Medulla oblongata (tissue), 1 donor: ENCODE results near the gene FOXP1.

Source experiments
- DNase-seq: peaks from one replicate; pipeline ENCODE4 v3.0.0-alpha.2; 2015; ENCODE audit errors: extremely low spot score

FOXP1 gene

DNA sequence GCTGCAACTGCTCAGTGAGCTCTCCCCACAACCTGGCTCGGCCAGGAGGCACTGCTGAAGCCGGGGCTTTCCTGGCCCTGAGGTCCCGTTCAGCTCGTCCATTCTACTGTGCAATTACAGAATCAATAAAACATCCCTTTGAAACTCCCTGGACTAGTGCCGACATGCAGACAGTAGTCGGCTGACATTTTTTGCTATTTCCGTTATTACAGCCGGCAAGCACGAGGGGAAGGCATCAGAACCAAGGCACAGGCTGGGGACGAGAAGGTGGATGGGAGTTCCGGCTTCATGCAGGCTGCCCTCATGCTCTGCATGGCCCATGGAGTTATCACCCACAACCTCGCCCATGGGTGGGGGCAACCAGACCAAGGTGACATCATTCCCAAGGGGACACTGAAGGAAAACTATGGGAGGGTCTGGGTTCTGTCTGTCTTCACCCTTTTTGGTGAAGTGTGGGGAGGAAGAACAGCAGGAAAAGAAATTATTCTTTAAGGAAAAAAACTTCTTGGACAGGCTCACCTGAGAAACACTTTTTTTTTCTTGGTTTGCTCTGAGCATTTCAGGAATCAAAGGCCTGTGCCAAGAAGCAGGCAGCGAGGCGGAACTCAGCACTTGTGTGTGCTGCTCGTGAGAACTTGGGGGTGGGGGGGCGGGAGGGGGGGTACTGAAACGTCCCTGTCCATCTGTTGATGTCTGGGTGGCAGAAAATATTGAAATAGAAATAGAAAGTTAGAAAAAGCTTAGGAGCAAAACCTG lies 154.5 kb downstream of the FOXP1 start:
- DNase-seq: no peak

DNA sequence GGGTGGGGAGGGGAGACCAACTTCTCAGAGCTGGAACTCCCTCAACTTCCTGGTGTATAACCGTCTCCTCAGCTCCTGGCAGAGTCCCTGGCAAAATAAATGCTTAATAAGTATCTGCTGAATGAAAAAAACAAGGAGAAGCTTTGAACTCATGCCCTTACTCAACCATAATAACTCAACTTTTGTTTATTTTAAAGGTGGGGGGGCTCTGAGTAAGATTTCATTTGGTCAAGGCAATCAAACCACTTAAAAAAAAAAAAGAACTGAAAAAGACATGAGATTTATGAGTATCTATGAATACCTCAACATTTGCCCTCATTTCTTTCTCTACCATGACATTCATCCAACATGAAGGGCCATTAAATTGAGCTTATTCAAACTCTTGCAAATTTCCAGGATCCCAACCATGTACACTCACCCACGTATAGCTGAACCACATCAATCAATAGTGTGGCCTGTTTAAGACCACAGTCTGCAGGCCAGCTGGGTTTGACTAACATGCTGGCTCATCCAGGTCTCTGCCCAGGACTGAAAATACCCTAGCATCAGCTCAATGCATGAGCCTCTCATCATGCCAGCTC lies 157.9 kb downstream of the FOXP1 start:
- no peak for DNase-seq

DNA sequence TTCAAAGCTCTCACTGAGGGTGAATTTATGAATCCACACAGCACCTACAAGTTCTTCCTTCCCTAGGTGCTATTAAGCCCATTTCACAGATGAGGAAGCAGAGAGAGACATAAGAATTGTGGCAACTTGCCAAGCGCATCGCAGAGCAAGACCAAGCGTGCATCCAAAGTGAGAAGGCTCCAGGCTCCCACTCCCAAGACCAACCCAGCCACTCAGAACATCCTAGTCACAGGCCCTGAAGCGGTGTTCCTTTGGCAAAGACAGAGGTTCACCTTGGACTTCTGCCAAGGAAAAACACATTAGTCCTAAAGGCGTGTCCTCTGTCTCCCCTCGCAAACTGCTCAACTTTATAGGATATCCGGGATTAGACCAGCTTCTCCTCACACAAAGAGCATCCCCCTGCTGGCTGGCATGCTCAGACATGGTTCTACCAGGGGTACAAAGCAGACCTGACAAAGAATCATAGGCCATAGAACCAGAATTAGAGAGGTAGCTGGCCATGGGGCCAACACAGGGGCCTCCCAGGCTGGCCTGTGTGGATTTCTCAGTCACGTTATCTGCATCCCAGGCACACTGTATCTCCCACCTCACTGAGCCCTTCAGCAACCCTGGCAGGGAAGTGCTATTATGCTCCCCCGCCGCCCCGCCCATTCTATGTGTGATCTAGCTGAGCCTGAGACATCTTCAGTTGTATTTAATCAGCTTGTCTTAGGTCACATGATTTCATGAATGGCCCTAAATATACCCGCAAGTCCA lies 160.2 kb downstream of the FOXP1 start:
- DNase-seq: no peak

DNA sequence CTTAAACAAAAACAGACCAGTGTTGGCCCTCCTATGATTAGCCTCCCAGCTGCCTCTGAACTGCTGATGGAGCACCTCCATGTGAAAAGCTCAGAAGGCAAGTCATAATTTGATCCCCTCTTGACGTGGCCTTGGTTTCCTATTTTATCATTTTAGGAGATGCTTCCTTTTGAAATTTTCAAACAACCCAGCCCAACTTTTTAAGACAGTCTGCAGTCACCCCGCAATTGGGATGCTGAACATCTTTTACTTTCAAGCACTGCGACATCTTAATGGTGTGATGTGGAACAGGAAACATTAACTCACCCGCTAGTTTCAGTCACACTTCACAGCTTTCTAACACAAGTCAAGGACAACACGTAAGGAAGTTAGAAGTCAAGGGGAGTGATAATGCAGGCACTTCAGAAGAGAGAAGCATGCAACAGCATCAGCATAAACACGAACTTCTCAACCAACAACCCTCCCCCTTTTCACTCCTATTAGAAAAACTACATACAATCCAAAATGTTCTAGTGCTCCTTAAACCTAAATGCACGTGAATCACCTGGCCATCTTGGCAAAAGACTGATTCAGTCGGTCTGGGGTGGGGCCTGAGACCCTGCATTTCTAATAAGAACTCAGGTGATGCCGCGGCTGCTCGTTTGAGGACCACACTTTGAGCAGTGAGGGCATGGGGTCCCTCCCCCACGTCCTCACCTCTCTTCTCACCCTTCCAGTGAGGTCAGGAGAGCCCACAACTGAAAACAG lies 161.5 kb downstream of the FOXP1 start:
- no peak for DNase-seq

DNA sequence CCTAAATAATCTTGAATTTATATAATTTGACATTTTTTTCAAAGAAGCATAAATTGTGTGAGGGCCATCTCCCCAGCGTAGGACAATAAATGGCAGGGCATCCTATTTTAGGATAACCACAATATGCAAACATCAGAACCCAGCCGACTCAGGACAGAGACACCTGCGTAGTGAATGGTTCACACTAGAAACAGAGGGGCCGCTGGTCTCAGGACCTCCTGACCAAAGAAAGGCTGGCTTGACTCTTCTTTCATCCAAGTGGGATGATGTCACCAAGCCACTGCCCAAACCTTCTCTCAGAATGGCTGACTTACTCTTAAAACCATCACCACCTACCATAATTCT lies 162.1 kb downstream of the FOXP1 start:
- DNase-seq: no peak

DNA sequence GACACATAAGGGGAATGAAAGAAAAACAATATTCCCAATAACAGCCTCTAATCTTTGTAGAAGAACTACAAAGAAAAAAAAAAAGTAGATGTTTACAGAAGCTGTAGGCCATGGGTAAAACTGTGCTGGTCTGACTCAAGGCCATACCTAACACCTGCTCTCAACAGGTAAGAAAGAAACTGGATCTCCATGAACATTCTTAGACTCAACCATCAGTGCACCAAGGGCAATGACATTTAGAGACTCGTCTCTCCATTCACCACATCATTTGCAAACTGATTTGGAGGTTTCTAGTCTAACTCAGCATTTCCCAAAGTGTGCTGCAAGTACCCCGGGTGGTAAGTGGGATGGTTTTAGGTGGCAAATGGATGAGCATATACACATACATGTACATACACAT lies 164.2 kb downstream of the FOXP1 start:
- no peak for DNase-seq

DNA sequence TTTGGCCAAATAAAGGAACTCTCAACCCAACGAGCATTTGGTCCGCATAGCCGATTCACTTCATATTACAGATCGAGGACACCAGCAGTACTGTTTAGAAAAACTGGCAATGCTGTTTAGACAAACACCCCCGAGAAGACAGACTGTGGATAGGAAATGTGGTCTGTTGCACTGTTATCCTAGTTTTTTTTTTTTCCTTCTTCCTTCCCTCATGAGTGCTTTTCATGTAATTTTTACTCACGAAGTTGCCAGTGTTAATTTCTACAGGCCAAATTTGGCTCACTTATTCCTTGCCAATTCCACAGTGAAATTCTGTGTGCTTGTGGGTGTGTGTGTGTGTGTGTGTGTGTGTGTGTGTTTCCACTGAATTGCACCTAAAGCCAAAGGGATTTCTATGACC lies 165.7 kb downstream of the FOXP1 start:
- no peak for DNase-seq

DNA sequence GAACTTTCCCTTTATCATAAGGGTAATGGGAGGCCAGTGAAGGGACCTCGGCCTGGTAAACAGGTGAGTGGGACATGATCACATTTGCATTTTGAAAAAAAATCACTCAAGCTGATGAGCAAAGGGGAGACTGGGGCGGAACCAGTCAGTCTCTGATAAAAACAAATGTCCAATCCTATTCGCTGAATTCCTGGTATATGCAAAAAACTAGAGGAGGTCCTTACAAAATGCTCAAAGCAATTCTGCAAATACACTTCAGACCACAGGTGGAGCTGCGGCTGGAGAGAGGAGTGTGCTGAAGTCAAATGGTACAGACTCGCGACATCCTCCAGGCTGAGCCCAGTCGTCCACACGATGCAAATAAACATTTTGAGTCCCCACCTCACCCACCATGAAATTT lies 166.7 kb downstream of the FOXP1 start:
- DNase-seq: no peak

DNA sequence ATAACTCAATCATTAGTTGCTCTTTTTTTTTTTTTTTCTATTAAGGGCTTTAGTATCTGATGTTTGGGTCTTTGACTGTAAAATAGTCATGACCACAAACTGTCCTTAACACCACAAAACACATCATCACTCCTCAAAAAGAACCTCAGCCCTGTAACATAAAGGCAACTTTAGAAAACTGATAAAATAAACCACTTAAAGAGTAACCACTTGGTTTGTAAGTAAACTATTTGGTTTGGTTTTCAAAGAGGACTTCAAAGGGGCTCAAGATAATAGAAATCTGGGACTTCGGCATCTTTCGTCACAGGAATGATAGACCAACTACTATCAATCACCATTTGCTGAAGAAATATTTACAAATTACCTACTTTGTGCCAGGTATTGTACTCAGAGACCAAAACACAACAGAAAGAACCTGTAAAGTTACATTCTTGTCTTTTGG lies 167.8 kb downstream of the FOXP1 start:
- no peak for DNase-seq

DNA sequence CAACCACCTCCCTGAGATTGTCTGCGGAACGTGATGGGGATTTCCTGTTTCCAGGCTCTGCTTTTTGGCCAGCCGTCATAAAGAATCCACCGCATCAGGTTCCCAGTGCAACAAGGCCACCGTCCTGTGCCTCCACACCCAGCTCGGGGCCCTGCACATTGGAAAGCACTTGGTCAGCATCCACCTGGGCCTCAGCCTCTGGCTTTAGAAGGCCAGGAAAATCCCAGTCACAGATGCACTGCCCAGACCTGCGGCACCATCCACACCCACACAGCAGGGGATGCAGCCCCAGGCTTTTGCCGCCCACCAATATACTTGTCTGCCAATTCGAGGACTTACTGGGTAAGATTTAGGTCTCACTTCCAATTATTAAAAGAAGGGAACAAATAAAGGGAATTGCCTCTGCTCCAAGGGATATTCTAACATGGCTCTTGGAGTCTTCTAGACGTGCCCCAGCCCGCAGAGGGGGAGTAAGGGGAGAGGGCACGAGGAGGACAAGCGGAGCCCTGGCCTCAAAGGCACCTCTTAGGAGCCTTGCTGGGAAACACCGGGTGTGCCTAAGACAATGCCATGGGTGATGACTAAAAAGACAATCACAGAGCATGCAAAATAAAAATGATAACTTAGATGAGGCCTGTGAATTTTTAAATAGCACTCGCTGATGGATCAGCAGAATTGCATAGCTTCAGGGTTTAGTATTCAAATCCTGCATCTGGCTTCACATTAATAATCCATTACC lies 169.2 kb downstream of the FOXP1 start:
- DNase-seq: no peak

DNA sequence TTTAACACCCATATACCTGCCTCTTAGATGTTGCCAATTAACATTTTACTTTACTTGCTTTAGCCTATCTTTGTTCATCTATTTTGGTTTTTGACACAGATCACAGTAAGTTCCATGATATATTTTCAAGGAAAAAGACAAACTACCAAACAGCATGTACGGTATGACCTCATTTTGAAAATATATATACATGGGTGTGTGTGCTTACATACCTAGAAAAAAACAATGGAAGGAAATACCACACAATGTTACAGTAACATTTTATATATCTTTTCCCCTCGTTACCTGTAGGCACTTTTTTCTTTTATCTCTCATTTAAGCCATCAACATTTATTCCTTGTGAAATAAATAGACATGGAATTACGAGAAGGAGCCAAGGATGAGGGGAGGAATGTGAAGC lies 170.0 kb downstream of the FOXP1 start:
- no peak for DNase-seq

DNA sequence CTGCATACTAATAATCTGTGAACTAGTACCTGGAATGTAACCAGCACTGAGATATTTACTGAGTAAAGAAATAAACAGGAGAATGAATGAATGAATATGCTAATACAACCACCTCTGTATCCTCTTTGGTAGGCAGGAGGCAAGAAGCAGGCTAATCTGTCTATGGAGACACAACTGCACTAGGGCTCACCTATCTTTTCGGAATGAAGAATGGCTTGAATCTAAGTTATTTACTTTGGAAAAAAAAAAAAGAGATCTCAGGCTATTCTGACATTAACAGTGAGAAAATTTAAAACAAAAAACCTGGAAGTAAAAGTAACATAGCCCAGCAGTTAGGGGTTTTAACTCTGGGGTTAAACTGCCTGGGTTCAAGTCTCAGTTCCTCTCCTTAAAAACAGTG lies 174.2 kb downstream of the FOXP1 start:
- no peak for DNase-seq

DNA sequence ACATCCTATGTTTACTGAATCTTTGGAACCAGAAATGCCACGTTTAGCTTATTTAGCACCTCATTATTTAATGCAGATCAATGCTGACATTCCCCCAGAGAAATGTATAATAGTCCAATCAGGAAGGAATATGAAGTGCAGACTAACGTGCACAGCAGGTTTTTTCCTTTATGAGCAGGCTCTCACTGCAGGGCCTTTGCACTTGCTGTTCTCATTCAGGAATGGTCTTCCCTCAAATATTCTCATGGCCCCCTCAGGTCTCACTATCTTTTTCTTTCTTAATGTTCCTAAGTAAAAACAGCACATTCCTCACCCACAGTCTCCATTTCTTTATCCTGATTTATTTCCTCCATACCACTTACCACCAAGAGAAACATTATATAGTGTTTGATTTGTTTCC lies 174.6 kb downstream of the FOXP1 start:
- no peak for DNase-seq

DNA sequence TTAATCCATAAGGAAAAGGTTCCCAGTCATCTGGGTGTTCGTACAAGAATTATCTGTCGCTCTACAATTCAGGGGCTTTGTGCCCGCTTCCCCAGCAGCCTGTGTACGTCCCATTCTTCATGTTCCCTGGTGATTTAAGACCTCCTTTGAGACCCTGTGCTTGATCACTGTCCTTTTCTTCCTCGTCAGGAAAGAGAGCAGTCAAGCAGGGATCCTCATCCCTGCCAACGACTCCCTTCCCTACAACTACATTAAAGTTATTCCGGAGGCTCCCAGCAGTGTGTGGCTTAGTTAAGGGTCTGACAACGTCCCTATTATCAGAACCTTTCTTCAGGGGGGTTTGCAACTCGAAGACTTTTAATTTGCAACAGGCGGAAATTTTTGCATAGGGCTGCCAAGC lies 175.7 kb downstream of the FOXP1 start:
- DNase-seq: no peak

DNA sequence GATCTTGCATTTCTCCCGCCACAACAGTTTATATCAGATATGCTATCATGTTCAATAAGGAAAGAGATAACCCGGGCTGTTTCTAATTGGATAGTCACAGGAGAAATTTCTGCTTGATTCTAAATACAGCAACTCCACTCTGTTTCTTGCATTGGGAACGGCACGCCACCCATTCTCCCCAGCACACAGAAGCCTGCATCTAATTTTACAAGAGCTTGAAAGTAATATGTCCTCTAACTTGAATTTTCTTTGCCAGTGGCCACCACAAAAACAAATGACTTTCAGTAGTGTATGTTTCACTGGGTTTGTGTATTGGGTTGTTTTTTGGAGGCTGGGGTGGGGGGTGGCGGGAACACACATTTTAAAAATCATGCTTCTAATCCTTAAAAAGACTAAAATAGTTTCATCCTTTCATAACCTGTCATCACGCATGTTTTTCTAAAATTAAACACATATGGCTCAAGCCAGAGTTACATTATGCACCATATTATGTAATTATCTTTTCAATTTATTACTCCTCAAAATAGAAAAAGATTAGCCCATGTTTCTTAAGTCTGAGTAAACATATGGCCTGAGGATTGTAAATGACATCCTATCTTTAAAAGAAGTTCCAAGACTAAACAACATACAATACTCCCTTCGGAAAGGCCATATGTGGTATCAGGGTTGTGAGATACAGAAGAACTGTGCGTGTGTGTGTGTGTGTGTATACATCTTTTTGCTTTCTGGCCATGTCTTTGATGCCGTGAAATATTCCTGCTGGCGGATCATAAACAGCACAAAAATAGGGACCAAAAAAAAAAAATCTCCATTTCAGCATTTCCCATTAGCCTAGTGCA lies 176.3 kb downstream of the FOXP1 start:
- DNase-seq: no peak

DNA sequence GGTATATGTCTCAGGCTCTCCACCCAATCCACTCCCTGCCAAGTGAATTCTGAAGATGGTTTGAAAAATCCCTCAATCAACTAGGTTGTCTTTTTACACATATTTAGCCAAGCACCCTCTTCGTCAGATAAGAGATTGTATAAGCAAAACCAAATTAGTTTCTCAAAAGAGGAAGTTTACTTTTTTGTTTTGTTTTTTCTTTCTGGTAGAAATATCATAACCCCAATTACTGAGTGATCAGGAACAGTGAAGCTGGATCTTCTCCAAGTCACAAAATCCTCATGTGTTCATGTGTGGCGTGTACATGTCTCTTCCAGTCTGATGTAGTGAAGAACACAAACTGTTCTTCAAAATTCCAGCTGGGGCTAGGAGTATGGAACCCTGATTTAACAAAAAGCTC lies 180.6 kb downstream of the FOXP1 start:
- no peak for DNase-seq

DNA sequence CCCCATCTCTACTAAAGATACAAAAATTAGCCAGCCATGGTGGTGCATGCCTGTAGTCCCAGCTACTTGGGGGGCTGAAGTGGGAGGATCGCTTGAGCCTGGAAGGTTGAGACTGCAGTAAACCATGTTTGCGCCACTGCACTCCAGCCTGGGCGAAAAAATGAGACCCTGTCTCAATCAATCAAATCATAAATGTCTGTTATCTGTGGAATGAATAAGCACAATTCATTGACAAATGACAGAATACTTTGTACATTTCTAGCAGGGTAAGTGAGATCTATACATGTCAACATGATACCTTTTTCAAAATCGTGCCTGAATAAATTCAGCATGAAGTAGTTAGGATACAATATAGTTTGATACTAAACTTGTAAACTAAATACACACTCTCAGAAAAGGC lies 181.2 kb downstream of the FOXP1 start:
- DNase-seq: no peak

DNA sequence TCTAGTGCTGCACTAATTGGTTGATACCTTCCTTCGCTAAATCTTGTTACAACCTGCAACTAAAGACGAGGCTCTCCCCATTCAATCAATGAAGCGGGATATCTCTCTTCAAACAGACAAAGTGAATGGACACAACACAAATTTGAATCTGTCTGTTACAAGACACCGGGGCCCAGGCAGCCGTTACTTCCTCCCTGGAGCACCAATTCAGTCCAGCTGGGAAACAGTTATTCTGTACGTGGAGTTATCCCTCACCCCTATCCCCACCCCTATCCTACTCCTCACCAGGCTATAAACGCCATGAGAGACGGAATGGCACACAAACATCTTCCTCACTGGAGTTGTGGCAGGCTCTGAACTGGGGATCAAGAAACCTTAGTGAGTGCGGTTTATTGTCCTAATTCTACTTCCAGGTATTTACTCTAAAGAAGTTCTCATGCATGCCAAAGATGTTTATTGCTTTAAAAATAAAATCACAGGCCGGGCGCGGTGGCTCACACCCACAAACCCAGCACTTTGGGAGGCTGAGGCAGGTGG lies 181.8 kb downstream of the FOXP1 start:
- DNase-seq: no peak

DNA sequence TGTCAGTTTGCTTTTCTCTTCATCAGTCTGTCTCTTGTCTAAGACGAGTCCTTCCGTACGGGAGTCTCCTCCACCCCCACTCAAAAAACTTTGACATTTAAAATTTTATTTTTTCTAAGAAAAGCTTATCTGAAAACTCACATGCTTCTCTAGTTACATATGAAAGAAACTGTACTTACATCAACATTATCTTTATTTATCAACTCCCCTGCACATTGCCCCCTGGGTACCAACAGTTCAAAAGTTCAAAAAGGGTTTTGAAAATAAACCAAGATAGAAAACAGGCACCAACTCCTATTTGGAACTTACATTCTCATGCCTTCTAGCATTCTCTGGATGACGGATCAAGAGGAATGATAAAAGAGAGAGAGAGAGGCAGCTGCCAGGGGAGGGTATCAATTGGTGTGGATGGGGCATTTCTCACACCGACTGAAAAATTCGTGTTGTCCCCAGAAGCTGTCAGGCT lies 182.5 kb downstream of the FOXP1 start:
- no peak for DNase-seq

DNA sequence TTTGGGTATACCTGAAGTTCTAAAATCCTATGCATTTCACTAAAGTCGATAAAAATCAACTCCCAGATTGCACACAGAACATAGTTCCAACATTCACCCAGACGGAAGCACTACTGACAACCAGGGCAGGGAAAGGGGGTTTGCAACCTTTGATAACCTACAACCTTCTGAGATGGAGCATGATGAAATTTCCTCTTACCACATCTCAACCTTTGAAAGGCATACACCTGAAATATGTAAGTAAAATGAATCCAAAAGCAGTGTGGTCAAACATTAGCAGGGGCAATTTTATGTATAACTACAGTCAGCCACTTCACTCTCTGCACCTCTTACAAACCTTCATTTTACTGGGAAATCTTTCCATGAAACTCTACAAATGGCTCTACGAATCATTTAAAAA lies 184.1 kb downstream of the FOXP1 start:
- no peak for DNase-seq
